DMS53 treated with DMSO at 0.1 percent for 48 hours (cell line): Measurements from ENCODE around the gene TTYH3.
"Not testable (repeated sequence)": the region's sequence is repeated elsewhere in the genome, so short reads cannot be mapped to it uniquely, and the experiment has no call there.

ENCODE experiments used
- DNase-seq: peaks from one replicate; lab custom pipeline; 2025; ENCODE audit not compliant: unreplicated experiment; lab: John Stamatoyannopoulos, UW

TTYH3 gene

GRCh38 chr7:2662273-2663120 is 30.7 kb downstream of the TTYH3 start:
- DNase-seq, result no peak

- DNase-seq, result no peak
Observed at GRCh38 chr7:2663121-2663886, 31.5 kb downstream of the TTYH3 start.

GRCh38 chr7:2663960-2664359 is 32.2 kb downstream of the TTYH3 start:
- DNase-seq, result no peak

DNA sequence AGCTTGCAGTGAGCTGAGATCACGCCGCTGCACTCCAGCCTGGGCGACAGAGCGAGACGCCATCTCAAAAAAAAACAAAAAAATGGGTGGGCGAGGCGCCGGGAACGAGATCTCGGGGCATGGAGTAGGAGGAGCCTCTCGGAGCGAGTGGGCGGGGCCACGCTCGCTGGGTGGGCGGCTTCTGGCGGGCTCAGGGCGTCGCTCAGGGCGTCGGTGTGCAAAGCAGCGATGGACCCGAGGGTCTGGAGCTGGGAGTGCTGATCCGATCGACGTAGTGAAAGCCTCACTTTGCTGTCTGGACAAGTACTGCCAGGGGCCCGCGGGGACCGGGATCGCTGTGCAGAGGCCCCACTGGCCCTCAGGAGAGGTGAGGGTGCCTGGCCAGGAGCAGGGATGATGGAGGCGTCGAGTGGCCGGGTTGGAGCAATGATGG is 33.6 kb downstream of the TTYH3 start:
- no peak for DNase-seq

DNA sequence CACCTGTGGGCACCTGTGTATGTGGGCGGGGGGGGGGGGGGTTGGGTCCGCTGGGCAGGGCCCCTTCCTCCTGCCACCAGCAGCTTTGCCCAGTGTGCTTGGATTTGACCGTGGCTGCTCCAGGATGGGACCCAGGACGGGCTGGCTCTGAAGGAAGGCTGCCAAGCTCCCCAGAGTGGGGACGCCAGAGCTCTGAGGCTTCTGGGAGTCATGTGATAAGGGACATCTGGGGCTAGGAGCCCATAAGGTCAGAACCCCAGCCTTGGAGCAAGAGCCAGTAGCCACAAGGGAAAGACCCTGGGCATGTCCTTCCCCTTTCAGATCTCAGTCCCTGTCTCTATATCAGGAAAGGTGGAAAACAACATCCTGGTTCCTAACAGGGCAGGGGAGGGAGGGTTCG is 34.4 kb downstream of the TTYH3 start:
- no peak for DNase-seq

GRCh38 chr7:2666588-2667250 is 34.9 kb downstream of the TTYH3 start:
- no peak for DNase-seq

DNA sequence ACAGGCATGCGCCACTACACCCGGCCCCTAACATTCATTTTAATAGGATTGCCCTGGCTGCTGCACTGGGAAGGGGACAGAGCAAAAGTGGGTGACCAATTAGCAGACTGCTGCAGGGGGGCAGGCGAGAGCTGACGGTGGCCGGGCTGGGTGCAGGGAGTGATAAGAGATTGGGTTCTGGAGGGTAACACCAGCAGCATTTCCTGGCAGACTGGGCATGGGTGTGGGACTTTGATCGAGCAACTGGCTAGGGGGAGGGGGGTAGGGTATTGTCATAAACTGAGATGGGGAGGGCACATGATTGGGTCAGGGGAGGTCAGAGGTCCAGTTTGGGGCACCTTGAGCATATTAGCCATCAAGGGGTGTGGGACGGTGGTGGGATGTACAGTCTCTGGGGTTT is 36.1 kb downstream of the TTYH3 start:
- no peak for DNase-seq

GRCh38 chr7:2668401-2668800 is 36.6 kb downstream of the TTYH3 start:
- DNase-seq, result no peak

DNA sequence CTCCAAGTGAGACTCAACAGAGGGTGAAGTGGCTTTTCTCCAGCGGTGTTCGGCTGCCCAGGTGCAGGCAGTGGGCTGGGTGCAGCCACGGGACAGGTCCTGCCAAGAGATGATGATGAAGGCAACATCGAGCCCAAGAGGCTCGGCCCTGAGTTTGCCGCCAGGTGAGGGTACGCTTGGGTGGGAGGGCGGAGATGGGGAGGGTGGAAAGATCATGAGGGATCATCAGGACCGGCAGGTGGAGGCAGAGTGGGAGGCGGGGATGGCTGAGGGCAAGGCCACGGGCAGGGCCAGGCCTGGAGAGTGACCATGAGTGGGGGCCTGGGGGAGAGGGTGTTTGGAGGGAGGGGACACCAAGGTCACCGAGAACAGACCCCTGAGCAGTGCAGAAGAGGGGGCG is 38.4 kb downstream of the TTYH3 start:
- no peak for DNase-seq

DNA sequence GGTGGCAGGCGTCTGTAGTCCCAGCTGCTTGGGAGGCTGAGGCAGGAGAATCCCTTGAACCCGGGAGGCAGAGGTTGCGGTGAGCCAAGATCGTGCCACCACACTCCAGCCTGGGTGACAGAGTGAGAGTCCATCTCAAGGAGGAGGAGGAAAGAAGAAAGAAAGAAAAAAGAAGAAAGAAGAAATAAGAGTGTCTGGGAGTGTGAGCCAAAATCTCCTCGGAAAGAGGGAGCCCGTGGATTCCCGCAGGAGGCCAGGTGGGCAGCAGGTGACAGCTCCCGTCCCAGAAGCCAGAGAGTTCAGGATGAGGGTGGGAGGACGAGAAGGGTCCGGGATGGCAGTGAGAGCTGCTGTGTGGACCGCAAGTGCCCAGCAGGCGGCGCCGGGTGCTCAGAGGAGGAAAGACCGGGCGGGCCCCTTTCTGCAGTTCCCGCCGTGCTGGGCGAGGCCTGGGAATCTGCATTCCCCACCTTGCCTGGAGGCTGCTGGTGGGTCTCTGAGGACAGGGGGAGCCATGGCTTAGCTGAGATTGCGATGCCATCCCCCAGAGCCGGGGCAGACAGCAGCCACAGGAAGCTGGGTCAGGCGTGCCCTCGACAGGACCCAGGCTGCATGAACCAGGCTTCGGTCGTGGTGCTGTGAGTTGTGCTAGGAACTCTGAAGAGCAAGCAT is 39.1 kb downstream of the TTYH3 start:
- DNase-seq, result peak; percentile 58

DNA sequence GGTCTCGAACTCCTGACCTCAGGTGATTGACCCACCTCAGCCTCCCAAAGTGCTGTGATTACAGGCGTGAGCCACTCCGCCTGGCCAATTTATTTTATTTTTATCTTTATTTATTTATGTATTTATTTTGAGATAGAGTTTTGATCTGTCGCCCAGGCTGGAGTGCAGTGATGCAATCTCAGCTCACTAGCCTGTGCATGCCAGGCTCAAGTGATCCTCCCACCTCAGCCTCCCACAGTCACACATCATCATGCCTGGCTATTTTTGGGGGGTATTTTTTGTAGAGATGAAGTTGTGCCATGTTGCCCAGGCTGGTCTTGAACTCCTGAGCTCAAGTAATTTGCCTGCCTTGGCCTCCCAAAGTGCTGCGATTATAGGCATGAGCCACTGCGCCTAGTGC is 41.4 kb downstream of the TTYH3 start:
- not testable (repeated sequence) for DNase-seq

- no peak for DNase-seq
Observed at GRCh38 chr7:2673934-2674333, 42.1 kb downstream of the TTYH3 start.

- no peak for DNase-seq
Observed at GRCh38 chr7:2675256-2675764, 43.5 kb downstream of the TTYH3 start.

GRCh38 chr7:2676576-2676975 is 44.8 kb downstream of the TTYH3 start:
- not testable (repeated sequence) for DNase-seq

DNA sequence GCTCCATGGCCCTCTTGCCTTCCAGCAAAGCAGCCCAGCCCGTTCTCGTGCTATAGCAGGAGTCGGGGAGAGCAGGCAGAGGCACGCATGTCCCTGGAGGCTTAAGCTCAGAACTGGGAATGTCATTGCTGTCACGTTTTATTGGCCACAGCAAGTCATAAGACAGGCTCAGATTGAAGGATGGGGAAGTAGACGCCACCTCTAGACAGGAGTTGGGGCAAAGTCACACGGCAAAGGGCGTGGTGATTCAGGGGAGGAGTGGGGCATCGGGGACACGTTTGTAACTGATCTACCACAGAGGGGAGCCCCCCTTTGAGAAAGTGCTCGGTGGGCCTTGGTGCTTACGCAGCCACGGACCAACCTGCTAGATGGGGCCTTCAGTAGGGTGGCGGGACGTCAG is 46.7 kb downstream of the TTYH3 start:
- DNase-seq, result not testable (repeated sequence)

- not testable (repeated sequence) for DNase-seq
Observed at GRCh38 chr7:2679135-2680127, 47.6 kb downstream of the TTYH3 start.

DNA sequence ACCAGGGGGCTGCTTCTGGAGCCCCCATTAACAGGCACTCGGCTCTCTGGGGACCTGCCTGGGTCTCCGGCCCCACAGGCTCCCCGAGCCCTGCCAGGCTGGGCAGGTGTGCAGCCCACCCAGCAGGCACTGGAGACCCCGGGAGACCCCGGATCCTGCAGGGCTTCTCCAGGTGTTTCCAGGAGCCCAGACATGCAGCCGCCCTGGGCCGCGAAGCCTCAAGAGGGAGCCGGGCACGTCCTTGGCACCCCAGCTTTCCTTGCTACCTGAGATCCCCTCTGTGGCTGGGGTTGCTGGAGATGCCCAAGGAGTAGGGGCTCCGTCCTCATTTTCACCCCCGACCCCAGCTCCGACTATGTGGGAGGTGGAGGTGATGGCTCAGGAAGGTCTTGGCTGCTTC is 48.5 kb downstream of the TTYH3 start:
- no peak for DNase-seq

- DNase-seq, result peak; percentile 56
Observed at GRCh38 chr7:2680792-2681490, 49.2 kb downstream of the TTYH3 start.
